NK-92 treated with Interleukin-12 subunit alpha and Interleukin-12 subunit beta, amount 100 ng/mL, for 24 hours (cell line): ENCODE results near the gene SANBR.

Experiments used
- DNase-seq: peaks from one replicate; lab custom pipeline; 2025; lab: John Stamatoyannopoulos, UW

Gene SANBR

GRCh38 chr2:61090386-61090921 is 24.8 kb downstream of the SANBR start:
- no peak for DNase-seq

- DNase-seq, result no peak
Measured at GRCh38 chr2:61091485-61091884, 25.8 kb downstream of the SANBR start.

- no peak for DNase-seq
Measured at GRCh38 chr2:61096438-61096837, 30.8 kb downstream of the SANBR start.

GRCh38 chr2:61100801-61101200 is 35.1 kb downstream of the SANBR start:
- no peak for DNase-seq

- DNase-seq, result no peak
Measured at GRCh38 chr2:61109291-61109690, 43.6 kb downstream of the SANBR start.

GRCh38 chr2:61111708-61112107 is 46.0 kb downstream of the SANBR start:
- no peak for DNase-seq

- no peak for DNase-seq
Measured at GRCh38 chr2:61114147-61114546, 48.5 kb downstream of the SANBR start.
